SK-MEL-5 (cell line): ENCODE results near the gene TEDC1. TPM values are rescaled to one million over a fixed set of nuclear protein-coding genes. Genes with fewer than 3 reads are reported as not detected.
A peak's percentile ranks its signal among the peaks of the same experiment; 100 is the strongest.
"Not testable (repeated sequence)": the region's sequence is repeated elsewhere in the genome, so short reads cannot be mapped to it uniquely, and the experiment has no call there.

Experiments used
- DNase-seq: peaks from one replicate; pipeline ENCODE4 v3.0.0-alpha.2; 2016; ENCODE audit warnings: low read depth, low spot score
- in situ Hi-C: cut with HindIII; loops from 2 replicates; pipeline ENCODE4 v1.10.0; 2016; ENCODE audit warnings: low sequenced_read_pairs, high pct_unique_total_duplicates, low pct_unique_long_range_greater_than_20kb
- total RNA-seq: library from RNA; depleted of rRNA; stranded (reverse); fragments of >200 nt; shearing (Covaris generic); gene quantifications from 2 replicates; pipeline ENCODE4 v1.2.3, GENCODE V29; 2014; rRNA removed

Gene TEDC1
- total RNA-seq, 1 experiment from 2014 or later = 15.1 TPM

DNA sequence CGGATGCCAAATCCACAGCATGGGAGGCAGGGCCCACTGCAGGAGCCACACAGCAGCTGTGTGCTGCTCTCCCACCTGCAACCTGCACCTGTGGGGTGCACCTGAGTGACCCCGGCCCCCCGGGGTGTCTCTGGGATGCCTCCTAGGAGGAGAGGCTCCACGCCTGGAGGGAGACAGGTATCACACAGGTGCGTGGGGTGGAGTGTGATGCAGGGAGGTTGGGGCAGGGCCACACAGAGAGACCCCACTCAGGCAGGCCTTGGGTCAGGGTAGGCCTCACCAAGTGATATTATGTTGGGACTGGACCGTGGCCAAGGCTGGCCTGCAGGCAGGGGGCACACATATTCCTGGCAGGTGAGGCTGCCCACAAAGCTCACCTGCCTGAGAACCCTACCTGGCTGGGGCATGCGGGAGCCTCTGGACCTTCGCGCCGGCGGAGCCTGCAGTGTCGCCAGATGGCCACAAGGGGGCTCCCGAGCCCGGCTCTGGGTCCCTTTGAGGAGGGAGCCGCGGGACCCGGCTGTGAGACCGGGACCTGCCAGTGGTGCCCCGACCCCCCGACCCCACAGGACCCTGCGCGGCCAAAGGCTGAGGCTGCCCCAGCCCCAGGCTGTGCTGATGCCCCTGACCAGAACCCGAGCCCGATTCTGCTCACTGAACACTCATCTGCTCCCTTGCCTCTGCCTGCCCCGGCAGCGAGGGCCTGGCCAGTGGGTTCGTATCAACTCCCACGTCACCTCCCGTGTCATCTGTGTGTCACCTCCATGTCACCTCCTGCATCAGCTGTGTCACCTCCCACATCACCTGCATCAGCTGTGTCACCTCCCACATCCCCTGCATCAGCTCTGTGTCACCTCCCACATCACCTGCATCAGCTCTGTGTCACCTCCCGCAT, 46.8 kb downstream of the TEDC1 start:
- in situ Hi-C loops = no loop called here
- DNase-seq = peak; percentile 41

DNA sequence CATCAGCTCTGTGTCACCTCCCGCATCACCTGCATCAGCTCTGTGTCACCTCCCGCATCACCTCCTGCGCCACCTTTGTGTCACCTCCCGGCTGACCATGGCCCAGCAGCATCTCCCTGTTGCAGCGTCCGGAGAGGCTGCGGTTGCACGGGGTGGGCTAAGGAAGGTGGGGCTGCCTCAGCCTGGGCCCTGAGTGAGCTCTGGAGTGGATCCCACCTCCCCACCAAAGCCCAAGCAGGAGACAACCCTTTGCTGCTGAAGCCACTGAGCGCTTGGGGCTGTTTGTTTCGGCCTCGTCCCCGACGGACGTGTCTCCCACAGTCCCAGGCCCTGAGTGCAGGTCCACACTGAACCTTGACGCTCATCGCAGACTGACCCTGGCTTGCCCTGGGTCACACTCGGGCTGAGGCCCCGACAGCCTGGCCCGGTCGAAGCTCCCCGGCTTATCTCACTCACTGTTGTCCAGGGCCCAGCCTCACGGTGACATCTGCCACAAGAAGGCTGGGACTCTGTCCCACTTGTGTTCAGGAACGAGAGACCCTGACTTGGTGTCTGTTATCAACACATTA, 47.5 kb downstream of the TEDC1 start:
- no peak for DNase-seq
- in situ Hi-C loops = no loop called here

GRCh38 chr14:105540811-105541210, 49.8 kb downstream of the TEDC1 start:
- DNase-seq = no peak
- in situ Hi-C loops = no loop called here

DNA sequence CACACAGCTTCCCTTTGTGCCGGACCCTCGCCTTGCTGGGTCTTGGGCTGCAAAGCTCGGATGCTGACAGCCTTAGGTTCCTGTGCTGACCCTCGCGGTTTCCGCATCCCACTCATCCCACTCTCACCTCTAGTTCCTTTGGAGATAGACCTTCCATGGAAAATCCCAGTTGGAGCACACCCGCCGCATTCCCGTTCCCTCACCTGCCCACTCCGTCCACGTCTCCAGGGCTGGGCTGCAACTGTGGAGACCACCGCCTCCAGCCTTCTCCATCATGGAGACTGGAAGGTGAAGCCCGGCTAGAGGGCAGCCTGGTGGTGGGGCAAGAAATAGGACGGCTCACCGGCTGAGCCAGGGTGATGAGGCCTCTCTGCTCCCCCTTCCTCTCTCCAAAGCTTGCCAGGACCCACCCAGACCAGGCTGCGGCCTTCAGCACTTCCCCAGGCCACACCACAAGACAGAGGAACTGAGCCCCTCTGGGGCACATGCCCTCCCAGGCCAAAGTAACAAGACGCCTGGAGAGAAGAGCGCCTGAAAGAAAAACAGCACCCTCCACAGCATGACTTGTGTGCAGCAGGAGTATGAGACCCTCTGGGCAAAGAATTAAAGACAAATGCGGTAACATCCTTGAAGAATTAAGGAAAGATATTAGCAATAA, 50.3 kb downstream of the TEDC1 start:
- in situ Hi-C loops = no loop called here
- no peak for DNase-seq

GRCh38 chr14:105545676-105546075, 54.6 kb downstream of the TEDC1 start:
- in situ Hi-C loops, DNase-seq: not testable (repeated sequence)

- in situ Hi-C loops, DNase-seq: not testable (repeated sequence)
Observed at GRCh38 chr14:105546410-105546809, 55.4 kb downstream of the TEDC1 start.

DNA sequence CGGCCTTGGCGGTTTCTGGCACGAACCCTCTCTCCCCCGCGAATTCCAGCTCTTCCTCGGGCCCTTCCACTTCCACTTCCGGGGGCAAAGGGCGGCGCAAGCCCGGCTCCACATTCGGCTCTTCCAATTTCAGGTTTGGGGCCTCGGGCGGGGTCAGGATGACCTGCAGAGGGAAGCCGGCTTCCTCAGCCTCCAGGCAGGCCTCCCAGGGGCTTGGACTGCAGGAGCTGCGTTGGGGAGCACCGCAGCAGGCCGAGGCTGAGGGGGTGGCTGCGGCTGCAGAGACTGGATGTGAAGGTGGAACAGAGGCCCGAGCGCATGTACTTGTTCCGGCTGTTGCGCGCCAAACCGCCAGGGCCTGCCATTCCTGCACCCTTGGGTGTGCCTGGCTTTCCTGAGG, 56.0 kb downstream of the TEDC1 start:
- DNase-seq, in situ Hi-C loops: not testable (repeated sequence)

DNA sequence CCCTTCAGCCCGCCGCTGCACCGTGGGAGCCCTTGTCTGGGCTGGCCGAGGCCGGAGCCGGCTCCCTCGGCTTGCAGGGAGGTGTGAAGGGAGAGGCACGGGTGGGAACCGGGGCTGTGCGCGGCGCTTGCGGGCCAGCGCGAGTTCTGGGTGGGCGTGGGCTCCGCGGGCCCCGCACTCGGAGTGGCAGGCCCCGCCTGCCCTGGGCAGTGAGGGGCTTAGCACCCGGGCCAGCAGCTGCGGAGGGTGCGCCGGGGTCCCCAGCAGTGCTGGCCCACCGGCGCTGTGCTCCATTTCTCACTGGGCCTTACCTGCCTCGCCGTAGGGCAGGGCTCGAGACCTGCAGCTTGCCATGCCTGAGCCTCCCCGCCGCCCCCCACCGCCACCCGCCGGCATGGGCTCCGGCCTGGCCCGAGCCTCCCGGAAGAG, 56.7 kb downstream of the TEDC1 start:
- in situ Hi-C loops = no loop called here
- DNase-seq = no peak

Other genes with a start within 250 kb of the TEDC1 start
- 35.1 and 38.2 TPM in 2 replicates for gene BTBD6, start 242.7 kb upstream of the TEDC1 start, total RNA-seq
- gene BRF1, start 190.2 kb upstream of the TEDC1 start, total RNA-seq = 22.7 and 23.4 TPM in 2 replicates
- gene PACS2, start 176.5 kb upstream of the TEDC1 start, total RNA-seq = 26.0 and 32.3 TPM in 2 replicates
- 0.26 and 0.32 TPM in 2 replicates for gene TEX22, start 92.7 kb upstream of the TEDC1 start, total RNA-seq
- gene MTA1, start 71.4 kb upstream of the TEDC1 start, total RNA-seq = 36.3 and 43.5 TPM in 2 replicates
- gene CRIP2, start 16.4 kb upstream of the TEDC1 start, total RNA-seq = 0.80 and 0.87 TPM in 2 replicates
- not detected in 2 replicates for gene CRIP1, start 4.4 kb upstream of the TEDC1 start, total RNA-seq
- 16.3 and 17.8 TPM in 2 replicates for gene TMEM121, start 35.3 kb downstream of the TEDC1 start, total RNA-seq